ENCODE data around the gene METAP1. TPM values are rescaled to one million over a fixed set of nuclear protein-coding genes. Genes with fewer than 3 reads are reported as not detected.

METAP1 gene
- total and polyA plus RNA-seq, 7 donors = 17.1 to 36.9 (median 26.4) TPM

DNA sequence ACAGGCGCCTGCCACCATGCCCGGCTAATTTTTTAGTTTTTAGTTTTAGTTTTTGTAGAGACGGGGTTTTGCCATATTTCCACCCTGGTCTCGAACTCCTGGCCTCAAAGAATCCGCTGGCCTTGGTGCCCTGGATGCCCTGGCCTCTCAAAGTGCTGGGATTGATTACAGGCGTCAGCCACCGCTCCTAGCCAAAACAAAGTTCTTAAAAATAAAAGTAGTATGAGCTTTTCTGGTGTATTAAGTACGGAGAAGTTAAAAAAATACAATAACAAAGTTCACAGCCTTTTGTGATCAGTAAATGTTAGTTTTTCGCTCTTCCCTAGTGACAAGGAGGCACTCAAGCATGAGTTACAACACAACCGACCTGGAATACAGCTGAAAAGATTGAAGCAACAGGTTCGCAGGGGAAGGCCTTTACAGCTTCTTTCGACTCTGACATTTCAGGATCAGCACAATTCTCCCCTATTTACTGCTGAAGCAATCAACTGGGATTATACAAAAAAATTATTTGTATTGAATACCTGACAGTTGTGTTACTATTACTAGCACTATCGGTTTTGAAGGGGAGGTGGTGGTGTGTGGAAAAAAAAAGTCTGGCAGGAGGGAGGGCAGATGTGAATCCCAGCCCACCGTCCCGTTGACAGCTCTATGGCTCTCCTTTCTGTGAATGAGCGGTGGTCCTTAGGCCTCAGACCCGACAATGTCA is 893 bp upstream of the METAP1 start:
- ATAC-seq (peak in 1 of 4 donors; percentile 21), DNase-seq (no peak)
- no peaks in the 10 kb centered on the region for H3K9me3 ChIP-seq
- H3K27me3 ChIP-seq (ENCODE audit: insufficient read depth in 3 of 3, low read length in 2 of 3) = no peaks in the 10 kb centered on the region
- peak overlapping the region; percentile 94 for H3K27ac ChIP-seq
- 39 to 44% (median 42%) methylated on average over 17 of the region's 17 CpGs for WGBS, 3 donors
- no peaks in the 10 kb centered on the region for H3K36me3 ChIP-seq (ENCODE audit: insufficient read depth in 1 of 2, low read depth in 1 of 2)
- intact Hi-C loops (cut with DNase I) = loop anchor here (2.0 to 10.0 kb wide), 4 partner anchors 60 to 850 kb away; partner anchors contain the start of gene STPG2 (in 1 of the 2)
- TF ChIP-seq CTCF (IDR thresholded peaks at IDR 0.05) = no peak
- H3K4me3 ChIP-seq = peak overlapping the region; percentile 98
- H3K4me1 ChIP-seq = peaks cover 9% of the 10 kb centered on the region

- no peak for ATAC-seq
- no peak for DNase-seq
- WGBS, 3 donors = 0% methylated on average over 49 to 57 of the region's 57 CpGs
- H3K9me3 ChIP-seq = no peaks in the 10 kb centered on the region
- H3K4me3 ChIP-seq = peak overlapping the region; percentile 98
- no peaks in the 10 kb centered on the region for H3K27me3 ChIP-seq (ENCODE audit: insufficient read depth in 3 of 3, low read length in 2 of 3)
- H3K27ac ChIP-seq = peak overlapping the region; percentile 94
- H3K36me3 ChIP-seq (ENCODE audit: insufficient read depth in 1 of 2, low read depth in 1 of 2) = no peaks in the 10 kb centered on the region
- intact Hi-C loops (cut with DNase I) = loop anchor here in 1 of 2 donors (10.0 kb wide), 1 partner anchor 851 kb away; the partner anchor contains the start of gene STPG2
- H3K4me1 ChIP-seq = peaks cover 13% of the 10 kb centered on the region
- TF ChIP-seq CTCF (IDR thresholded peaks at IDR 0.05) = no peak
Observed at GRCh38 chr4:98996056-98996764, 689 bp downstream of the METAP1 start.

DNA sequence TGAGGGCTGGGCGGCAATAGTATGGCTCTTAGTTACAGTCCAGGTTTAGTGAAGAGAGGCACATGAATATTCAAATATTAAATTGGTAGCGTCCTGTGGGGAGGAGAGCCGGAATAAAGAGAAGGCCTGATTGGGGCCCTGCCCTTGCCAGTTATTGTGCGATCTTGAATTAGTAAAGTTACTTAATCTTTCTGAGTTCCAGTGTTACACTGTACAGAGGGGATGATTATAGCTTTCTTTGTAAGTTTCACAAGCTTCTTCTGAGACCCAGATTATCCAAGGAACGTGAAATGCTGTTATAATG is 1.2 kb downstream of the METAP1 start:
- 46 to 52% (median 50%) methylated on average over 5 of the region's 5 CpGs for WGBS, 3 donors
- ATAC-seq = no peak

DNA sequence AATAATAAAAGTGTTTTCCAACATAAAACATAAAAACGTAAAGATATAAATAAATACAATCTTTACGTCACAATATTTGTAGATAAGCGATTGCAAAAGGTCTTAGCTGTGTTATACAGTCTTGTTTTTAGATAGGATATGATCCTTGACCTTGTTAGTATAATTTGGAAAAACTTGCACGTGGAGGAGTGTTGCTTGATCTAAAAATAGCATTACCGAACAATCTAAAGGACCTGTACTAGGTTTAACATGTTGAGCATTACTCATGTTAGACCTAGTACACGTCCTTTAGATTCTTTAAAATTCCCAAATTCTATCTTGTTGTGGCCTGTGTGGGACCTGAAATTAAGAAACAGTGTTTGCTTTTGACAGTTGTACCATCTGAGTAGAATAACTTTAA is 1.6 kb downstream of the METAP1 start:
- intact Hi-C loops (cut with DNase I) = loop anchor here in 1 of 2 donors (10.0 kb wide), 1 partner anchor 852 kb away; the partner anchor contains the start of gene STPG2

More for the DNA sequence above, 1.2 kb downstream of the METAP1 start:
- Histone ChIP-seq H3K27ac (peak overlapping the region; percentile 94), H3K4me1 (peaks cover 13% of the 10 kb centered on the region), H3K36me3 (ENCODE audit: insufficient read depth in 1 of 2, low read depth in 1 of 2) (no peaks in the 10 kb centered on the region), H3K27me3 (ENCODE audit: insufficient read depth in 3 of 3, low read length in 2 of 3) (no peaks in the 10 kb centered on the region), H3K4me3 (peak overlapping the region; percentile 98), H3K9me3 (no peaks in the 10 kb centered on the region)
- DNase-seq = no peak
- TF ChIP-seq CTCF (IDR thresholded peaks at IDR 0.05) = no peak
- intact Hi-C loops (cut with DNase I) = loop anchor here in 1 of 2 donors (10.0 kb wide), 1 partner anchor 852 kb away; the partner anchor contains the start of gene STPG2

More for the DNA sequence above, 1.6 kb downstream of the METAP1 start:
- Histone ChIP-seq H3K4me3 (no peak overlapping the region), H3K4me1 (peaks cover 17% of the 10 kb centered on the region), H3K27ac (peak overlapping the region; percentile 94), H3K9me3 (no peaks in the 10 kb centered on the region), H3K36me3 (ENCODE audit: insufficient read depth in 1 of 2, low read depth in 1 of 2) (no peaks in the 10 kb centered on the region), H3K27me3 (ENCODE audit: insufficient read depth in 3 of 3, low read length in 2 of 3) (no peaks in the 10 kb centered on the region)
- no peak for ATAC-seq
- 56 to 61% (median 59%) methylated on average over 6 of the region's 6 CpGs for WGBS, 3 donors
- DNase-seq = no peak
- no peak for TF ChIP-seq CTCF (IDR thresholded peaks at IDR 0.05)
